HepG2 (cell line): Measurements from ENCODE around the gene LENG1. TPM values are rescaled to one million over a fixed set of nuclear protein-coding genes. Genes with fewer than 3 reads are reported as not detected.

Source experiments
- CBX5 ChIP-seq: sonication (generic); formaldehyde crosslinking; IDR thresholded peaks from 2 replicates; pipeline ENCODE4 v1.4.0; 2020; ENCODE audit warnings: missing genetic modification reagents, borderline replicate concordance
- HNRNPUL1 ChIP-seq: fragments of 200-400 bp; formaldehyde crosslinking; IDR thresholded peaks from 2 replicates; pipeline ENCODE4 v1.6.1; 2017; ENCODE audit warnings: low read depth, mild to moderate bottlenecking, low read length, moderate library complexity
- KDM5B ChIP-seq: sonication (generic); formaldehyde crosslinking; IDR thresholded peaks from 2 replicates; pipeline ENCODE4 v1.4.0; 2020; ENCODE audit warnings: missing genetic modification reagents, mild to moderate bottlenecking, borderline replicate concordance
- NFYB ChIP-seq: sonication (generic); formaldehyde crosslinking; IDR thresholded peaks from 2 replicates; pipeline ENCODE4 v1.4.0; 2020; ENCODE audit warnings: missing genetic modification reagents
- PHF20 ChIP-seq: sonication (generic); formaldehyde crosslinking; IDR thresholded peaks from 2 replicates; pipeline ENCODE4 v1.5.0; 2020; ENCODE audit warnings: mild to moderate bottlenecking, missing genetic modification reagents
- PHF21A ChIP-seq: sonication (generic); formaldehyde crosslinking; IDR thresholded peaks from 2 replicates; pipeline ENCODE4 v1.5.0; 2020; ENCODE audit warnings: mild to moderate bottlenecking, missing genetic modification reagents
- PITX1 ChIP-seq: sonication (generic); formaldehyde crosslinking; IDR thresholded peaks from 2 replicates; pipeline ENCODE4 v1.5.1; 2020; ENCODE audit warnings: mild to moderate bottlenecking, missing genetic modification reagents
- POLR2G ChIP-seq: fragments of 200-400 bp; formaldehyde crosslinking; IDR thresholded peaks from 2 replicates; pipeline ENCODE4 v1.6.1; 2018; ENCODE audit warnings: mild to moderate bottlenecking, low read depth, low read length, moderate library complexity
- RBFOX2 ChIP-seq: fragments of 200-400 bp; formaldehyde crosslinking; IDR thresholded peaks from 2 replicates; pipeline ENCODE4 v1.6.1; 2017; ENCODE audit warnings: low read depth, mild to moderate bottlenecking, low read length
- REPIN1 ChIP-seq: sonication (generic); formaldehyde crosslinking; IDR thresholded peaks from 2 replicates; pipeline ENCODE4 v1.8.0; 2022; ENCODE audit warnings: missing genetic modification reagents, low read depth, mild to moderate bottlenecking, borderline replicate concordance
- SAP130 ChIP-seq: IDR thresholded peaks from 2 replicates; pipeline ENCODE4 v1.6.1; 2016; ENCODE audit warnings: low read depth
- SOX6 ChIP-seq, 2 experiments: fragments of 450-650 bp in 1 of 2; sonication (generic) in 1 of 2; formaldehyde crosslinking in 1 of 2; IDR thresholded peaks; 2 replicates each; pipeline versions ENCODE4 v1.4.0 to v1.6.1; 2017 to 2020; ENCODE audit warnings: antibody characterized with exemption in 1 of 2, mild to moderate bottlenecking in 1 of 2, missing genetic modification reagents in 1 of 2
- ZNF124 ChIP-seq: sonication (generic); formaldehyde crosslinking; IDR thresholded peaks from 2 replicates; pipeline ENCODE4 v1.4.0; 2020; ENCODE audit warnings: missing genetic modification reagents
- ZNF451 ChIP-seq: sonication (generic); formaldehyde crosslinking; IDR thresholded peaks from 2 replicates; pipeline ENCODE4 v1.5.0; 2020; ENCODE audit warnings: mild to moderate bottlenecking, missing genetic modification reagents
- ZNF556 ChIP-seq: sonication (generic); formaldehyde crosslinking; IDR thresholded peaks from 2 replicates; pipeline ENCODE4 v1.4.0; 2020; ENCODE audit warnings: mild to moderate bottlenecking, missing genetic modification reagents, borderline replicate concordance
- ZNF557 ChIP-seq: sonication (generic); formaldehyde crosslinking; IDR thresholded peaks from 2 replicates; pipeline ENCODE4 v1.4.0; 2020; ENCODE audit warnings: missing genetic modification reagents
- ZNF563 ChIP-seq: sonication (generic); formaldehyde crosslinking; IDR thresholded peaks from 2 replicates; pipeline ENCODE4 v1.8.0; 2022; ENCODE audit warnings: mild to moderate bottlenecking, moderate library complexity, missing genetic modification reagents
- ZNF781 ChIP-seq: sonication (generic); formaldehyde crosslinking; IDR thresholded peaks from 2 replicates; pipeline ENCODE4 v1.5.1; 2020; ENCODE audit warnings: borderline replicate concordance, mild to moderate bottlenecking, missing genetic modification reagents; ENCODE audit errors: not compliant biosample characterization
- polyA plus RNA-seq, 8 experiments: library from polyadenylated mRNA; depleted of rRNA in 3 of 8; stranded (reverse) in 7 of 8; unstranded in 1 of 8; fragments of >200 nt; fragmentation: Illumina TruSeq in 4 of 8; extraction: Trizol in 4 of 8; gene quantifications; 2 replicates each; pipeline versions ENCODE4 v1.2.1 to v1.2.3, GENCODE V29; 2011 to 2016; ENCODE audit warnings: low read depth in 4 of 8, missing spikeins in 1 of 8, mixed read lengths in 1 of 8; ENCODE audit not compliant: insufficient read depth in 1 of 8
- total RNA-seq, 5 experiments: library from RNA; depleted of rRNA; stranded (reverse); fragments of >200 nt; fragmentation: Illumina TruSeq; extraction: Trizol; gene quantifications; 2 replicates each; pipeline ENCODE4 v1.2.3, GENCODE V29; 2016; ENCODE audit warnings: low read depth in 1 of 5
- TF ChIP-seq, protein P1 (sequence below): sonication (generic); formaldehyde crosslinking; IDR thresholded peaks from 2 replicates; pipeline ENCODE4 v1.4.0; 2020; ENCODE audit warnings: missing genetic modification reagents, borderline replicate concordance
- TF ChIP-seq, protein P2 (sequence below): sonication (generic); formaldehyde crosslinking; IDR thresholded peaks from 2 replicates; pipeline ENCODE4 v1.5.1; 2020; ENCODE audit warnings: mild to moderate bottlenecking, missing genetic modification reagents, moderate library complexity
- TF ChIP-seq, protein P3 (sequence below): sonication (generic); formaldehyde crosslinking; conservative IDR thresholded peaks from 2 replicates; pipeline ENCODE4 v1.8.0; 2022; ENCODE audit warnings: mild to moderate bottlenecking, moderate library complexity, missing genetic modification reagents

The LENG1 gene
- total and polyA plus RNA-seq, 2 of the 13 experiments (the other 11 are each of a cell fraction or from before 2014, with no cell fraction given) = 1.8 to 3.8 TPM

DNA sequence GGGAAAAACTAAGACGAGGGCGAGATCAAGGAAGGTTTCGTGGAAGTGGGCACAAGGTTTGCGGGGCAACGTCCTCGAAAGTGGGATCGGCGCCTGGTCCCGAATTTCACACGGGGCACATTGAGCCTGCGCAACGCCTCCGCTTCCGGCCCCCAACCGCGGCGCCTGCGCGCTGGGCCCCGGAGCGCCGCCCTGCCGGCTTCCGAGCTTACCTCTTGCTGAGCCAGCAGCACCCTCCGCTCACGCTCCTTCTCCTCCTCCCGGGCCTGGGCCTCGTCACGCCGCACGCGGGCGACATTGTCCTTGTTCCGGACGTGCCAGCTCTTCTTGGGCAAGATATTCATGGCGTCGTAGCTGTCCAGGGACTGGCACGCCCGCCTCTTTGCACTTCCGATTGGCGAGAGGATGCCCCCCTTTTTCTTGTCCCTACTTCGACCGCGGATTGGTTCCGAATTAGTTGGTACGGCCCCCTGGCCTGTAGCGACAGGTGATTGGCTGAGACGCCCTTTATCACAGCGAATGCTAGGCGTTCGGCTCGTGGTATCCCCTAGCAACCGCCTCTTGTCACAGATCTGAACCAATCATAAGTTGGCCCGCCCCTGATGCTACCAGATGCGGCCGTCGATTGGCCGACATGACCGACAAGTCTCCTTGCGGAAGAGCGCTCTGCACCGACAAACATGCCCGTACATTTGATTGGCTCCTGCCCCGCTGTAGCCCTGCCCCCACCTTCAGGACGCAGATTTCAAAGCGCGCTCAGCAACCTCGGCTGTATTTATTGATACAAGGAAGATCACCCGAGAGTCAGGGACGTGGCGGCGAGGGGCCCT is at the start of gene LENG1 (continued):
- TF ChIP-seq, protein P1, sequence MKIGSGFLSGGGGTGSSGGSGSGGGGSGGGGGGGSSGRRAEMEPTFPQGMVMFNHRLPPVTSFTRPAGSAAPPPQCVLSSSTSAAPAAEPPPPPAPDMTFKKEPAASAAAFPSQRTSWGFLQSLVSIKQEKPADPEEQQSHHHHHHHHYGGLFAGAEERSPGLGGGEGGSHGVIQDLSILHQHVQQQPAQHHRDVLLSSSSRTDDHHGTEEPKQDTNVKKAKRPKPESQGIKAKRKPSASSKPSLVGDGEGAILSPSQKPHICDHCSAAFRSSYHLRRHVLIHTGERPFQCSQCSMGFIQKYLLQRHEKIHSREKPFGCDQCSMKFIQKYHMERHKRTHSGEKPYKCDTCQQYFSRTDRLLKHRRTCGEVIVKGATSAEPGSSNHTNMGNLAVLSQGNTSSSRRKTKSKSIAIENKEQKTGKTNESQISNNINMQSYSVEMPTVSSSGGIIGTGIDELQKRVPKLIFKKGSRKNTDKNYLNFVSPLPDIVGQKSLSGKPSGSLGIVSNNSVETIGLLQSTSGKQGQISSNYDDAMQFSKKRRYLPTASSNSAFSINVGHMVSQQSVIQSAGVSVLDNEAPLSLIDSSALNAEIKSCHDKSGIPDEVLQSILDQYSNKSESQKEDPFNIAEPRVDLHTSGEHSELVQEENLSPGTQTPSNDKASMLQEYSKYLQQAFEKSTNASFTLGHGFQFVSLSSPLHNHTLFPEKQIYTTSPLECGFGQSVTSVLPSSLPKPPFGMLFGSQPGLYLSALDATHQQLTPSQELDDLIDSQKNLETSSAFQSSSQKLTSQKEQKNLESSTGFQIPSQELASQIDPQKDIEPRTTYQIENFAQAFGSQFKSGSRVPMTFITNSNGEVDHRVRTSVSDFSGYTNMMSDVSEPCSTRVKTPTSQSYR = peak; percentile 90
- TF ChIP-seq ZNF563 (CRISPR knock-in tag) = 0 out of 2 replicates have a peak, but pooled peaks have one; percentile 53
- peak; percentile 60; the same call in 1 of the 2 replicates for TF ChIP-seq ZNF124
- TF ChIP-seq NFYB (CRISPR knock-in tag) = peak; percentile 98
- TF ChIP-seq REPIN1 (CRISPR knock-in tag) = peak; percentile 79; the same call in 1 of the 2 replicates
- TF ChIP-seq RBFOX2 = peak; percentile 89
- TF ChIP-seq CBX5 (CRISPR knock-in tag) = peak; percentile 78
- TF ChIP-seq POLR2G = peak; percentile 78
- peak; percentile 35; the same call in 1 of the 2 replicates for TF ChIP-seq PITX1
- TF ChIP-seq ZNF451 (CRISPR knock-in tag) = 0 out of 2 replicates have a peak, but pooled peaks have one; percentile 30
- peak; percentile 100 for TF ChIP-seq SAP130
- TF ChIP-seq HNRNPUL1 = no peak
- TF ChIP-seq, protein P2, sequence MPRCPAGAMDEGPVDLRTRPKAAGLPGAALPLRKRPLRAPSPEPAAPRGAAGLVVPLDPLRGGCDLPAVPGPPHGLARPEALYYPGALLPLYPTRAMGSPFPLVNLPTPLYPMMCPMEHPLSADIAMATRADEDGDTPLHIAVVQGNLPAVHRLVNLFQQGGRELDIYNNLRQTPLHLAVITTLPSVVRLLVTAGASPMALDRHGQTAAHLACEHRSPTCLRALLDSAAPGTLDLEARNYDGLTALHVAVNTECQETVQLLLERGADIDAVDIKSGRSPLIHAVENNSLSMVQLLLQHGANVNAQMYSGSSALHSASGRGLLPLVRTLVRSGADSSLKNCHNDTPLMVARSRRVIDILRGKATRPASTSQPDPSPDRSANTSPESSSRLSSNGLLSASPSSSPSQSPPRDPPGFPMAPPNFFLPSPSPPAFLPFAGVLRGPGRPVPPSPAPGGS (CRISPR knock-in tag) = no peak
- peak; percentile 57 for TF ChIP-seq ZNF781 (CRISPR knock-in tag)
- peak; percentile 54; the same call in 1 of the 2 replicates for TF ChIP-seq ZNF556
- TF ChIP-seq KDM5B (CRISPR knock-in tag) = peak; percentile 53; the same call in 1 of the 2 replicates
- TF ChIP-seq PHF20 = peak; percentile 87
- TF ChIP-seq ZNF557 (CRISPR knock-in tag) = 0 out of 2 replicates have a peak, but pooled peaks have one; percentile 25
- TF ChIP-seq, protein P3, sequence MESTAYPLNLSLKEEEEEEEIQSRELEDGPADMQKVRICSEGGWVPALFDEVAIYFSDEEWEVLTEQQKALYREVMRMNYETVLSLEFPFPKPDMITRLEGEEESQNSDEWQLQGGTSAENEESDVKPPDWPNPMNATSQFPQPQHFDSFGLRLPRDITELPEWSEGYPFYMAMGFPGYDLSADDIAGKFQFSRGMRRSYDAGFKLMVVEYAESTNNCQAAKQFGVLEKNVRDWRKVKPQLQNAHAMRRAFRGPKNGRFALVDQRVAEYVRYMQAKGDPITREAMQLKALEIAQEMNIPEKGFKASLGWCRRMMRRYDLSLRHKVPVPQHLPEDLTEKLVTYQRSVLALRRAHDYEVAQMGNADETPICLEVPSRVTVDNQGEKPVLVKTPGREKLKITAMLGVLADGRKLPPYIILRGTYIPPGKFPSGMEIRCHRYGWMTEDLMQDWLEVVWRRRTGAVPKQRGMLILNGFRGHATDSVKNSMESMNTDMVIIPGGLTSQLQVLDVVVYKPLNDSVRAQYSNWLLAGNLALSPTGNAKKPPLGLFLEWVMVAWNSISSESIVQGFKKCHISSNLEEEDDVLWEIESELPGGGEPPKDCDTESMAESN (CRISPR knock-in tag) = peak; percentile 16; the same call in 1 of the 2 replicates
- no peak for TF ChIP-seq SOX6 (IDR thresholded peaks at IDR 0.05)
- TF ChIP-seq SOX6 (CRISPR knock-in tag; IDR thresholded peaks at IDR 0.05) = peak; percentile 53
- TF ChIP-seq PHF21A (CRISPR knock-in tag) = peak; percentile 72
